Activated T-helper 2 cell treated with anti-CD3 and anti-CD28 coated beads, Interferon-gamma antibody, Interleukin-2, Interleukin-4, amounts not matched to agents 10 μg/mL and 5 μg/mL and 100 μg/mL, durations not matched to agents 14 hours and 24 hours and 36 hours (primary cell): ENCODE results near the gene NACA2. TPM values are rescaled to one million over a fixed set of nuclear protein-coding genes. Genes with fewer than 3 reads are reported as not detected.
"Not testable (repeated sequence)": the region's sequence is repeated elsewhere in the genome, so short reads cannot be mapped to it uniquely, and the experiment has no call there.

Experiments
- DNase-seq: peaks from one replicate; pipeline ENCODE4 v3.0.0; 2021; ENCODE audit warnings: low spot score
- H3K27ac Mint-ChIP-seq: one replicate; pipeline ENCODE4 v1.8.0; 2021; ENCODE audit warnings: mixed read lengths
- H3K27me3 Mint-ChIP-seq: one replicate; pipeline ENCODE4 v1.8.0; 2021; ENCODE audit warnings: low read depth, mixed read lengths
- H3K36me3 Mint-ChIP-seq: one replicate; pipeline ENCODE4 v1.8.0; 2021; ENCODE audit warnings: low read depth, mixed read lengths
- H3K4me1 Mint-ChIP-seq: one replicate; pipeline ENCODE4 v1.8.0; 2021; ENCODE audit warnings: low read depth, mixed read lengths
- H3K4me3 Mint-ChIP-seq: one replicate; pipeline ENCODE4 v1.8.0; 2021; ENCODE audit warnings: low read depth, mild to moderate bottlenecking, moderate library complexity, mixed read lengths
- H3K9me3 Mint-ChIP-seq: one replicate; pipeline ENCODE4 v1.8.0; 2021; ENCODE audit warnings: mixed read lengths
- intact Hi-C: fragments of 100-400 bp; cut with micrococcal nuclease; formaldehyde crosslinking; loops from one replicate; pipeline ENCODE4 v1.15.1; 2023
- total RNA-seq: library from RNA; stranded (reverse); gene quantifications from 2 replicates; pipeline ENCODE4 v1.2.3, GENCODE V29; 2022

NACA2 gene
- total RNA-seq, 1 donor from 2014 or later, result not detected

DNA sequence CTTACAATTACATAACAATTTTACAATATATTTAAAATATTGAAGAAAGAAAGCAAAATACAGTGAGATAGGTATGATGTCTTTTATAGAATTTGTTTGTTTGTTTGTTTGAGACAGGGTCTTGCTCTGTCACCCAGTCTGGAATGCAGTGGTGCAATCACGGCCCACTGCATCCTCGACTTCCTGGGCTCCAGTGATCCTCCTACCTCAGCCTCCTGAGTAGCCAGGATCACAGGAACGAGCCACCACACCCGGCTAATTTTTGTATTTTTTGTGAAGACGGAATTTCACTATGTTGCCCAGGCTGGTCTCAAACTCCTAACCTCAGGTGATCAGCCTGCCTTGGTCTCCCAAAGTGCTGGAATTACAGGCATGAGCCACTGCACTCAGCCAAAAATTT is 21.5 kb downstream of the NACA2 start:
- intact Hi-C loops, H3K4me1 Mint-ChIP-seq, H3K4me3 Mint-ChIP-seq: not testable (repeated sequence)

DNA sequence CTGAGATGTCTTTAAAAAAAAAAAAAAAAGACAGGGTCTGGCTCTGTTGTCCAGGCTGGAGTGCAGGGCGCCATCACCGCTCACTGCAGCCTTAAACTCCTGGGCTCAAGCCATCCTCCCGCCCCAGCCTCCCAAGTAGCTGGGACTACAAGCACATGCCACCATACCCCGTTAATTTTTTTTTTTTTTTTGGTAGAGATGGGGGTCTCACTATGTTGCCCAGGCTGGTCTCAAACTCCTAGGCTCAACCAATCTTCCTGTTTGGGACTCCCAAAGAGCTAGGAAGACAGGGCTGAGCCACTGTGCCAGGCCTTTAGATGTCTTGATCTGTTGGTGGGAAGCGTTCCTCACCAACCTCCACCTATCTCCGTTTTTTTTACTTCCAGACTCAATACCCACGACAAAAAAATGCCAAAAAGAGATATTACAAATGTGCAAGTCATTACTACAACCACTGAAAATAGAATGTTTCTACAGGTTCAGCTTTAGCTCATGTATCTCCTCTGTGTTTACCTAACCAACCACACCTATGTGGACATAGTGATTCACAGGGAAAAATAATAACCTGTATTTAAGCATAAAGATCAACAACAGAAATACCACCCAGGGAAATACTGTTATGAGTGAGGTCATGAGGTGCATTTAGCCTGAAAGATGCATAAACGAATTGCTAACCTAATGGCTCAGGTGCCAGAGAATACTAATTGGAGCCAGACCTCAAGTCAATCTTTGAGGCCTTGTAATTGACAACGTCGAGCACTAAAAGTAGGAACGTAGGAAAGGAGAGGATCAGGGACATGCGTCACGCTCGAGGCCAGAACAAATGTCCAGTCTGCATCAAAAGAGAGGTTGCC is 22.6 kb downstream of the NACA2 start:
- no peak for DNase-seq
- intact Hi-C loops, result no loop called here
- H3K27ac Mint-ChIP-seq, result no peak overlapping the region

More for the DNA sequence above, 21.5 kb downstream of the NACA2 start:
- H3K27me3 Mint-ChIP-seq, result peaks cover 20% of the 10 kb centered on the region
- H3K36me3 Mint-ChIP-seq, DNase-seq, H3K9me3 Mint-ChIP-seq, H3K27ac Mint-ChIP-seq: not testable (repeated sequence)

DNA sequence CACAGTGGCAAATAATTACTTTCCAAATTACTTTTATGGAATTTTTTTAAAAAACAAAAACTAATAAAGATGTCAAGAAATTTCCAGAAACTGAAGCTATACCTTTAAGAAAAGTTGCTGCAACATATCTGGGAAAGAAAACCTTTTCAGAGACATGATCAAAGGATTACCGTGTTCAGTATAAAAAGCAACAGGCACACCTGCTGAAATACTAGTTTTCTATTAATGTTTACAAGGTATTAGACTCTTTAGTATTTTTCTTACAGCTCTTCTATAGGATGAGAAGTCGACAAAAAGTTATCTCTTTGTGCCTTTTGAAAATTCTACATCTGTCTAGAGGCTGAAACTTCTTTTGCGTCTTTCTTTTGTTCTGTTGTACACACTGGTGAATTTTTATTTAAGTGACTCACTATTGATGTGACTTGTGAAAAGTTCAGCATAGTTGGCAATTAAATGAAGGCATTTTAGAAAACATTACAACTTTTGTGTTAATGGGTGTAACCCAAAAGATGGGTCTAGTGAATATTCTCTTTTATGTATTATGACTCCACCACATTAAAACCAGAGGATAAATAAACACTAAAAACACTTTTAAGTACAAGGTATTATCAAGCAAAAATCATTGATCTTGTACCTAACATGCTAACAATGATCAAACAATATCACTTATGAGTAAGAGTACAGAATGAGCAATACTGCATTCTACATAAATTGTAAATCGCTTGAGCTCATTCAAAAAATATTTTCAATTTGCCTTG is 23.8 kb downstream of the NACA2 start:
- no peak for DNase-seq
- Mint-ChIP-seq H3K4me3 (no peak overlapping the region), H3K4me1 (no peaks in the 10 kb centered on the region), H3K36me3 (no peaks in the 10 kb centered on the region), H3K9me3 (no peaks in the 10 kb centered on the region), H3K27me3 (peaks cover 12% of the 10 kb centered on the region), H3K27ac (no peak overlapping the region)
- intact Hi-C loops, result no loop called here

More for the DNA sequence above, 22.6 kb downstream of the NACA2 start:
- Mint-ChIP-seq H3K27me3 (peaks cover 13% of the 10 kb centered on the region), H3K9me3 (no peaks in the 10 kb centered on the region), H3K4me3 (no peak overlapping the region), H3K36me3 (no peaks in the 10 kb centered on the region), H3K4me1 (no peaks in the 10 kb centered on the region)

DNA sequence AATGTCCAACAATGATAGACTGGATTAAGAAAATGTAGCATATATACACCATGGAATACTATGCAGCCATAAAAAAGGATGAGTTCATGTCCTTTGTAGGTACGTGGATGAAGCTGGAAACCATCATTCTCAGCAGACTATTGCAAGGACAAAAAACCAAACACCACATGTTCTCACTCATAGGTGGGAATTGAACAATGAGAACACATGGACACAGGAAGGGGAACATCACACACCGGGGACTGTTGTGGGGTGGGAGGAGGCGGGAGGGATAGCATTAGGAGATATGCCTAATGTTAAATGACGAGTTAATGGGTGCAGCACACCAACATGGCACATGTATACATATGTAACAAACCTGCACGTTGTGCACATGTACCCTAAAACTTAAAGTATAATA is 24.6 kb downstream of the NACA2 start:
- DNase-seq, H3K36me3 Mint-ChIP-seq, H3K4me3 Mint-ChIP-seq, H3K27ac Mint-ChIP-seq, H3K9me3 Mint-ChIP-seq, H3K27me3 Mint-ChIP-seq, intact Hi-C loops, H3K4me1 Mint-ChIP-seq: not testable (repeated sequence)

DNA sequence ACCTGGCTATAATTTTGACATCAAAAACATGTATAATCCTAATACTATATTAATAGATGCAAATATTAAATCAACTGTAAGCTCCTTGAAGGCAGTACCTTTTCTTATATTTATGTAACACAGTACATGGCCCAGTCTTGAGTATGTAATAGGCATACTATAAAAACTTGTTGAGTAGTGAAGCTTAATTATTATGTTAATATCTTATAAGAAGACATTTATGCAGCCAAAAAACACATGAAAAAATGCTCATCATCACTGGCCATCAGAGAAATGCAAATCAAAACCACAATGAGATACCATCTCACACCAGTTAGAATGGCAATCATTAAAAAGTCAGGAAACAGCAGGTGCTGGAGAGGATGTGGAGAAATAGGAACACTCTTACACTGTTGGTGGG is 25.2 kb downstream of the NACA2 start:
- H3K27ac Mint-ChIP-seq, H3K27me3 Mint-ChIP-seq, DNase-seq, H3K4me1 Mint-ChIP-seq, H3K4me3 Mint-ChIP-seq, intact Hi-C loops, H3K9me3 Mint-ChIP-seq, H3K36me3 Mint-ChIP-seq: not testable (repeated sequence)

DNA sequence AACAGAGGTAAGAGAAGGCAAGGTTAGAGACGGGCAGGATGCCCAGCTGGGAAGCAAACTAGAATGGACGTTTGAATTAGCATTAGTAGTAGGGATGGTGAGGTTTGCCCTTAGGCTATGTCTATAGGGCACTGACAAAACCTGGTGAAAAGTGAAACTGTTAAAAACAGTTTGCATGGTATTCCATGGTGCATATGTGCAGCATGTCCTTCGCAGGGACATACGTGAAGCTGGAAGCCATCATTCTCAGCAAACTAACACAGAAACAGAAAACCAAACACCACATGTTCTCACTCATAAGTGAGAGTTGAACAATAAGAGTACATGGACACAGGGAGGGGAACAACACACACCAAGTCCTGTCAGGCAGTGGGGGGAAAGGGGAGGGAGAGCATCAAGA is 25.8 kb downstream of the NACA2 start:
- intact Hi-C loops, result no loop called here
- Mint-ChIP-seq H3K27ac (no peak overlapping the region), H3K36me3 (no peaks in the 10 kb centered on the region), H3K4me1 (no peaks in the 10 kb centered on the region), H3K27me3 (peaks cover 8% of the 10 kb centered on the region), H3K9me3 (no peaks in the 10 kb centered on the region), H3K4me3 (no peak overlapping the region)
- no peak for DNase-seq

DNA sequence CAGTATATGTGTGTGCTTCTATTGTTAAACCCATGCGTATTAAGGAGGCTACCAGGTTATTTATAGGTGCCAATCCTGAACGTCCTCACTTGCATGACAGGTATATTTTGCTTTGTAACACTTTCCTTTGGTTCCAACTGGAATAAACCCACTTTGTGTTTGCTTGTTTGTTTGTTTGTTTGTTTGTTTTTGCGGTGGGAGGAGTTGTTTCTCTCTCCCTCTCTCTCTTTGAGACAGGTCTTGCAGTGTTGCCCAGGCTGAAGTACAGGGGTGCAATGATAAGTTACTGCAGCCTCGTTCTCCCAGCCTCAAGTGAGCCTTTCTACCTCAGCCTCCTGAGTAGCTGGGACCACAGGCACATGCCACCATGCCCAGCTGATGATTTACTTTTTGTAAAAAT is 28.7 kb downstream of the NACA2 start:
- peaks cover 7% of the 10 kb centered on the region for H3K27me3 Mint-ChIP-seq
- no peak overlapping the region for H3K4me3 Mint-ChIP-seq
- DNase-seq, result no peak
- no peaks in the 10 kb centered on the region for H3K4me1 Mint-ChIP-seq
- H3K36me3 Mint-ChIP-seq, result no peaks in the 10 kb centered on the region
- intact Hi-C loops, result no loop called here
- no peak overlapping the region for H3K27ac Mint-ChIP-seq
- H3K9me3 Mint-ChIP-seq, result no peaks in the 10 kb centered on the region

DNA sequence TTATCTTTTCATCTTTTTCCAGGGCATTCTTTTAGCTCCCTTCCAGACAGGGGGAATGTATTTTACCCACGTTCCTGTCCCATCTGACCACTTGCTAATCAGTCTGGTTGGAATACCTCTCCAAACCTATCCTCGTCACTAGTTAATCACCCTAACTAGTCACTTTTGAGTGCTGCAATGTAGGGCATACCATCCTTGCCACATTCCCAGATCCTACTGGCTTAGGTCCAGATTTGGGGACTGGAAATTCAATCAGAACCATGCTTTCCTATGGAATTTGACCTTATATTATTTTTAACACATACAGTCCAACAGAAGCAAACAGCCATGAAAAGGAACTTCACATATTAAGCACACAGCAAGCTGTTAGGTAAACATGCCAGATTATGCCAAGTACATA is 29.7 kb downstream of the NACA2 start:
- Mint-ChIP-seq H3K9me3 (no peaks in the 10 kb centered on the region), H3K36me3 (no peaks in the 10 kb centered on the region), H3K27me3 (peaks cover 7% of the 10 kb centered on the region), H3K4me1 (no peaks in the 10 kb centered on the region), H3K4me3 (no peak overlapping the region), H3K27ac (no peak overlapping the region)
- intact Hi-C loops, result no loop called here
- DNase-seq, result no peak

DNA sequence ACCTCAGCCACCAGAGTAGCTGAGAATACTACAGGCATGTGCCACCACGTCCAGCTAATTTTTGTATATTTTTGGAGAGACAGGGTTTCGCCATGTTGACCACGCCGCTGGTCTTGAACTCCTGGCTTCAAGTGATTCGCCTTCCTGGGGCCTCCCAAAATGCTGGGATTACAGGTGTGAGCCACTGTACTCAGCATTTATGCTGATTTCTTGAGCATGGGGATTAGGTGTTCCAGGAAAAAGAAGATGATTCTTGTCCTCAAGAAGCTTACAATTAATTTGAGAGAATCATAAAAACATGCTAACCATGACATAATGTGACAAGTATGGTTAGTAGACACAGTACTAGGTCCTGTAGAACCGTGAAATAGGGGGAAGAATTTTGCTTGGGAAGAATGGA is 30.9 kb downstream of the NACA2 start:
- no peak overlapping the region for H3K27ac Mint-ChIP-seq
- H3K4me1 Mint-ChIP-seq, result peaks cover 2% of the 10 kb centered on the region
- DNase-seq, result no peak
- H3K36me3 Mint-ChIP-seq, result no peaks in the 10 kb centered on the region
- intact Hi-C loops, result no loop called here
- H3K9me3 Mint-ChIP-seq, result no peaks in the 10 kb centered on the region
- H3K4me3 Mint-ChIP-seq, result no peak overlapping the region
- peaks cover 7% of the 10 kb centered on the region for H3K27me3 Mint-ChIP-seq

DNA sequence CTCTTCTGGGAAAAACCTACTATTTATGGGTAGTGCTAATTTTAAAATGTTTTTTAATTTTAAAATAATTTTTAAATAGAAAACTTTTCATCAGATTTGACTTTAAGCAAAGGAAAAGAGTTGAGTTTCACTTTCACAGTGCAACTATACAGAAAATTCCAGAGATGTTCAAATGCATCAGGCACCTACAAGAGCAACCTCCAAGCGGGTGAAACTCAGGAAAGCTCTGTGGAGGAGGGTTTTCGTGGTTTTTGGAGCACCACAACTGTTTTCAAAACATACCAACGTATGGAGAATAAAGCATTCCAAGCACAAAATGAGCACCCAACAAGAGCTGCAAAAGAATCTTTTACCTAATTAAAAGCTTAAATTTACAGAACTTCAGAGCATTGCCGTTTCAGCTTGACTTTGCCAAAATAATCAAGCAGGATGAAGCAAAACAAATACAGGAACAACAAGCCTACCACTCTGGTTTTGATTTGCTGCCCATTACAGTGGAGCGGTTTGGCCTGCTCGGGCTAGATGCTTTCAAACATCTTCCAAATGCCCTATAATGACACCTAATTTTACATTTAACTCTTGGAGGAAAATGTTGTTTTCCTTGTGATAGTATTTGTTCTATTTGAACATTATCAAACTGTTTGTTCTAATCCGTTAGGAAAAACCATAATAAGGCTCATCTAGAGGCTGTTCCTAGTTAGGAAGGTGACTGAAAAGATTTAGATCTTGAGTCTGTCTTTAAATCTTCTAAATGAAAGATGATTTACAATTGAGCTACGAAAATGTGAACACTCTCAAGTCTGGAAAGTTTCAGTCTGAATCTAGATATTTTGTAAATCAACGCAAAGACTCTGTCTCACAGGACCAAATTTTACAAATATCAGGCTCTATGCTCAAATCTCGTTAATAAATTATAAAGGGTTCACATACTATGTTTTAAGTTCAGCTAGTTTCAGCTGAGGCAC is 34.5 kb downstream of the NACA2 start:
- Mint-ChIP-seq H3K27me3 (peaks cover 15% of the 10 kb centered on the region), H3K36me3 (no peaks in the 10 kb centered on the region), H3K9me3 (no peaks in the 10 kb centered on the region), H3K27ac (no peak overlapping the region), H3K4me1 (peaks cover 3% of the 10 kb centered on the region), H3K4me3 (no peak overlapping the region)
- no peak for DNase-seq
- intact Hi-C loops, result no loop called here

DNA sequence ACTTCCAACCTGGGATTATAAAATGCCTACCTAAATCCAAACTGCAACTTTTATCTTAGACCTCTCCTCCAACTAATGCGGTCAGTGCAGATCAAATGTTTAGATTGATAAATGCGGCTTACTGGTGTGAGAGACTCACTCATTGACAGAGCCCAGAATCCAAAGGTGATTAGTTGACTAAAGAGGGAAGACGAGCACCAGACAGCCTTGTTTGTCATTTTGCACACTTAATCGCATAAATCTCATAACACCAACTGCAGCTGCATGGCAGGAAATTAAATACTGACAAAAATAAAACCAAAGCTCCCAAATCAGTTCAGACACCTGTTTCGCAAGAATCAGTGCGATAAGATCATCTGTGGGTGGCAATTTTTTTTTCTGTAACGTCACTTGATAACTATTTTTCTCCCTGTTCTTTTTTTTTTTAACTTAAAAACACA is 35.9 kb downstream of the NACA2 start:
- no peak overlapping the region for H3K4me3 Mint-ChIP-seq

DNA sequence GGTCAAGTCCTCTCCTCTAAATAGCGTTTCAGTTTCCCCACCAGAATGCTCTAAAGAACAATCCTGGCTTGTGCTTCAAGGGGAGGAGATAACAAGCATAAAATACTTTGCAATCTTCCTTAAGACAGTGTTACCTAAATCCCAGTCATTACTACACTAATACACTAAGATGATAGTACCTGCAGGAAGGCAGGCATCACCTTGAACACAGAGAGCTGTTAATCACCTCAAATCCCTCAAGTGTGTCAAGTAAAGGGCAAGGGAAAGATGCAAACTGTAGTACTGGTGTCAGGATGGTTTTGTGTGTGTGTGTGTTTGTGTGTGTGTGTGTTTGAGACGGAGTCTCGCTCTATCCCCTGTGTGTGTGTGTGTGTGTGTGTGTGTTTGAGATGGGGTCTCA is 36.8 kb downstream of the NACA2 start:
- intact Hi-C loops, result no loop called here
- no peak overlapping the region for H3K27ac Mint-ChIP-seq
- no peak overlapping the region for H3K4me3 Mint-ChIP-seq
- peaks cover 3% of the 10 kb centered on the region for H3K4me1 Mint-ChIP-seq
- no peak for DNase-seq
- H3K36me3 Mint-ChIP-seq, result no peaks in the 10 kb centered on the region
- peaks cover 26% of the 10 kb centered on the region for H3K27me3 Mint-ChIP-seq
- H3K9me3 Mint-ChIP-seq, result no peaks in the 10 kb centered on the region

More for the DNA sequence above, 35.9 kb downstream of the NACA2 start:
- H3K9me3 Mint-ChIP-seq, result no peaks in the 10 kb centered on the region
- H3K27ac Mint-ChIP-seq, result no peak overlapping the region
- intact Hi-C loops, result no loop called here
- peaks cover 3% of the 10 kb centered on the region for H3K4me1 Mint-ChIP-seq
- DNase-seq, result no peak
- H3K27me3 Mint-ChIP-seq, result peaks cover 19% of the 10 kb centered on the region
- H3K36me3 Mint-ChIP-seq, result no peaks in the 10 kb centered on the region
